Spleen (tissue), 11 donors: Measurements from ENCODE around the gene ESM1. TPM values are rescaled to one million over a fixed set of nuclear protein-coding genes. Genes with fewer than 3 reads are reported as not detected.

ENCODE experiments used
- DNase-seq: peaks from one replicate; pipeline ENCODE4 v3.0.0-alpha.2; 2020
- H3K27ac ChIP-seq, 8 donors: fragments of 200-600 bp; sonication (generic) in 7 of 8; 1 replicate in 4 of 8; 2 replicates in 4 of 8; pipeline versions ENCODE4 v1.5.0 to v1.8.0; 2016 to 2021; ENCODE audit warnings: inconsistent platforms in 4 of 8, mild to moderate bottlenecking in 4 of 8, moderate library complexity in 1 of 8
- H3K27me3 ChIP-seq, 7 donors: fragments of 200-600 bp; sonication (generic) in 6 of 7; replicated peaks in 1 of 7; 1 replicate in 4 of 7; 2 replicates in 3 of 7; pipeline versions ENCODE4 v1.5.0 to v1.8.0; 2016 to 2021; ENCODE audit warnings: inconsistent platforms in 3 of 7, mild to moderate bottlenecking in 1 of 7
- H3K36me3 ChIP-seq, 6 donors: fragments of 200-600 bp; sonication (generic) in 5 of 6; 1 replicate in 4 of 6; 2 replicates in 2 of 6; pipeline versions ENCODE4 v1.5.0 to v1.8.0; 2016 to 2021; ENCODE audit warnings: inconsistent platforms in 2 of 6
- H3K4me1 ChIP-seq, 6 donors: fragments of 200-600 bp; sonication (generic) in 5 of 6; 1 replicate in 3 of 6; 2 replicates in 3 of 6; pipeline versions ENCODE4 v1.5.0 to v1.8.0; 2016 to 2021; ENCODE audit warnings: inconsistent platforms in 3 of 6
- H3K4me3 ChIP-seq, 8 donors: fragments of 200-600 bp; sonication (generic) in 7 of 8; 1 replicate in 4 of 8; 2 replicates in 4 of 8; pipeline versions ENCODE4 v1.5.0 to v1.8.0; 2016 to 2021; ENCODE audit warnings: inconsistent platforms in 4 of 8, mild to moderate bottlenecking in 4 of 8, moderate library complexity in 2 of 8
- H3K9me3 ChIP-seq, 8 donors: fragments of 200-600 bp; sonication (generic) in 7 of 8; 1 replicate in 4 of 8; 2 replicates in 4 of 8; pipeline versions ENCODE4 v1.5.0 to v1.8.0; 2016 to 2021; ENCODE audit warnings: inconsistent platforms in 4 of 8
- CTCF ChIP-seq, 11 experiments: fragments of 200-600 bp in 7 of 11; fragments of 450-650 bp in 4 of 11; sonication (generic) in 4 of 11; IDR thresholded peaks in 8 of 11; conservative IDR thresholded peaks in 3 of 11; 1 replicate in 7 of 11; 2 replicates in 4 of 11; pipeline versions ENCODE4 v1.4.0 to v1.8.0; 2016 to 2021; ENCODE audit warnings: antibody characterized with exemption in 11 of 11, inconsistent platforms in 4 of 11, mild to moderate bottlenecking in 1 of 11
- POLR2A ChIP-seq, 3 donors: fragments of 450-650 bp; IDR thresholded peaks; one replicate each; pipeline ENCODE4 v1.5.1; 2017; ENCODE audit warnings: antibody characterized with exemption in 3 of 3, mild to moderate bottlenecking in 1 of 3
- POLR2AphosphoS5 ChIP-seq, 3 donors: sonication (generic); formaldehyde crosslinking; IDR thresholded peaks; one replicate each; pipeline ENCODE4 v1.5.1; 2017; ENCODE audit warnings: antibody characterized with exemption in 3 of 3
- WGBS, 5 donors: extraction: QIAGEN DNeasy Blood & Tissue Kit in 3 of 5; methylation state at CpG; one replicate each; pipeline versions ENCODE4 v1.1.5 to v1.1.7; 2013 to 2018; 5-methylcytosine and 5-hydroxymethylcytosine counted together
- intact Hi-C: fragments of 100-400 bp; cut with DNase I; formaldehyde crosslinking; loops from one replicate; pipeline ENCODE4 v1.15.0; 2023; ENCODE audit warnings: low total_unique reads
- polyA plus RNA-seq, 3 donors: library from polyadenylated mRNA; stranded (reverse); fragments of 200-250 nt; gene quantifications; one replicate each; pipeline ENCODE4 v1.2.1, GENCODE V29; 2013
- total RNA-seq, 7 donors: library from RNA; depleted of rRNA in 3 of 7; stranded (reverse); fragments of >200 nt in 3 of 7; fragmentation: NEBNext Ultra II Directional in 4 of 7; extraction: Animal tissue kit (Norgen Biotek cat#: 25700) in 4 of 7; gene quantifications; one replicate each; pipeline versions ENCODE4 v1.1.0 to v1.2.1, GENCODE V29; 2016 to 2021
- donor health status: healthy with polysubstance abuse.
- donor health status: DM: no; HTN: no; CAD: no; lungs with moderate emphysema.
- donor health status: DM: no; HTN: no; CAD: no.
- donor health status: Bipolar disorder and iron deficiency.
- donor health status: healthy.
- donor health status: DM: no; HTN: no; CAD: no.
- donor health status: DM: yes; HTN: yes; CAD: no.

The ESM1 gene
- total and polyA plus RNA-seq, 10 donors, result 0.09 to 2.4 (median 0.77) TPM; not detected in 1

GRCh38 chr5:54969856-54970828 is 15.3 kb downstream of the ESM1 start:
- DNase-seq, result no peak
- WGBS, 5 donors, result 62 to 76% (median 71%) methylated on average over 5 of the region's 5 CpGs
- H3K27ac ChIP-seq, result no peak overlapping the region
- H3K36me3 ChIP-seq, result no peaks in the 10 kb centered on the region
- TF ChIP-seq CTCF (IDR thresholded peaks at IDR 0.05 in 8 of 11, conservative IDR thresholded peaks at IDR 0.05 in 3 of 11) (no peak), POLR2AphosphoS5 (IDR thresholded peaks at IDR 0.05) (no peak), POLR2A (IDR thresholded peaks at IDR 0.05) (no peak)
- intact Hi-C loops, result no loop called here
- no peaks in the 10 kb centered on the region for H3K27me3 ChIP-seq
- H3K4me3 ChIP-seq, result no peak overlapping the region
- H3K9me3 ChIP-seq, result no peaks in the 10 kb centered on the region
- no peaks in the 10 kb centered on the region for H3K4me1 ChIP-seq

DNA sequence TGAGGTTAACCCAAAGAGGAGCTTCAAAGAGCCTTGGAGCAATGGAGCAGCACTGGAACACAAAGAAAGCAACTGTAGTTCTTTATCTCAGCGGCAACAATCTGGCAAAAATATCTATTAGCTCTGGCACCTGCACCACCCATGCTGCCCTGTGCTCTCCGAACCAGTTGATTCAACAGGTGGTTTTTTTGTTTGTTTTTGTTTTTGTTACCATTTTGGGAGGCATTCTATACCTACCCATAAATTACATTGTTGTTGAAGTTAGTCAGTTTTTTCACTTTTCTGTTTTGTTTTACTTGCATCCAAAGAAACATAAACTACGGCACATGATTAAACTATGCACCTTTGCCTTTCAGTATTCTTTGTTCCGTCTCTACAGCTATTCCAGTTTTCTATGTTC is 16.2 kb downstream of the ESM1 start:
- Histone ChIP-seq H3K4me3 (no peak overlapping the region), H3K27me3 (no peaks in the 10 kb centered on the region), H3K27ac (no peak overlapping the region), H3K9me3 (no peaks in the 10 kb centered on the region), H3K4me1 (no peaks in the 10 kb centered on the region), H3K36me3 (no peaks in the 10 kb centered on the region)
- TF ChIP-seq POLR2A (IDR thresholded peaks at IDR 0.05), result no peak
- TF ChIP-seq POLR2AphosphoS5 (IDR thresholded peaks at IDR 0.05), result no peak
- intact Hi-C loops, result no loop called here
- 81 to 88% (median 86%) methylated on average over 4 of the region's 4 CpGs for WGBS, 5 donors
- no peak for DNase-seq

DNA sequence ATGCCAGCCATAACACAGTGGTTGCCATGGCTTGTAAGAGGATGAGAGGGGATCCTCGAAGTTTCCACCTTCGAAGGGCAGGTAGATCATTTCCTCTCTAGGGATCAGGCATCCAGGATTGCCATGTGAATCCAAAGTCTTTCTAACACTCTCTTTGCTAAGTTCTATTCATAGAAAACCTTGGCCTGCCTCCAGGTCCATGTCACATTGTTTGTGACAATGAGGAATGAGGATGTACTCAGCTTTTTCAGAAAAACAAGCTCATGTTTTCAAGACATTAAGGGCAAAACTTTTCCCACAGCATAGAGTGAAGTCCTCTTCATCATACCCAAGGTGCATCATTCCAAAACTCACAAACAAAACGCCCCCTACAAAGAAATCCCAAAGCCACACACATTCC is 19.6 kb downstream of the ESM1 start:
- intact Hi-C loops, result no loop called here
- WGBS, 5 donors, result 64 to 70% (median 69%) methylated on average over 3 of the region's 3 CpGs
- Histone ChIP-seq H3K9me3 (no peaks in the 10 kb centered on the region), H3K27me3 (no peaks in the 10 kb centered on the region), H3K27ac (no peak overlapping the region), H3K36me3 (no peaks in the 10 kb centered on the region), H3K4me3 (no peak overlapping the region), H3K4me1 (no peaks in the 10 kb centered on the region)
- no peak for TF ChIP-seq POLR2AphosphoS5 (IDR thresholded peaks at IDR 0.05)
- no peak for TF ChIP-seq CTCF (IDR thresholded peaks at IDR 0.05 in 8 of 11, conservative IDR thresholded peaks at IDR 0.05 in 3 of 11)
- no peak for TF ChIP-seq POLR2A (IDR thresholded peaks at IDR 0.05)
- no peak for DNase-seq

- H3K36me3 ChIP-seq, result no peaks in the 10 kb centered on the region
- intact Hi-C loops, result no loop called here
- no peak for DNase-seq
- TF ChIP-seq CTCF (IDR thresholded peaks at IDR 0.05 in 8 of 11, conservative IDR thresholded peaks at IDR 0.05 in 3 of 11) (no peak), POLR2A (IDR thresholded peaks at IDR 0.05) (no peak), POLR2AphosphoS5 (IDR thresholded peaks at IDR 0.05) (no peak)
- H3K4me1 ChIP-seq, result no peaks in the 10 kb centered on the region
- H3K27ac ChIP-seq, result no peak overlapping the region
- no peaks in the 10 kb centered on the region for H3K9me3 ChIP-seq
- H3K4me3 ChIP-seq, result no peak overlapping the region
- H3K27me3 ChIP-seq, result no peaks in the 10 kb centered on the region
These were observed 21.0 kb downstream of the ESM1 start for GRCh38 chr5:54964405-54964804.
